Chondrocyte (in vitro differentiated cells): ENCODE measurements around the gene OR51Q1. TPM values are rescaled to one million over a fixed set of nuclear protein-coding genes. Genes with fewer than 3 reads are reported as not detected.

ENCODE experiments used
- DNase-seq: peaks from one replicate; pipeline ENCODE4 v3.0.0; 2021; ENCODE audit warnings: mixed read lengths, low spot score
- H3K27ac Mint-ChIP-seq: one replicate; pipeline ENCODE4 v1.8.0; 2021; ENCODE audit warnings: mild to moderate bottlenecking, moderate library complexity, mixed read lengths; ENCODE audit not compliant: unreplicated experiment
- H3K27me3 Mint-ChIP-seq: 2 replicates; pipeline ENCODE4 v1.8.0; 2021; ENCODE audit warnings: low read depth, mixed read lengths
- H3K36me3 Mint-ChIP-seq: 2 replicates; pipeline ENCODE4 v1.8.0; 2021; ENCODE audit warnings: low read depth, mixed read lengths
- H3K4me1 Mint-ChIP-seq: 2 replicates; pipeline ENCODE4 v1.8.0; 2021; ENCODE audit warnings: low read depth, mild to moderate bottlenecking, mixed read lengths
- H3K4me3 Mint-ChIP-seq: one replicate; pipeline ENCODE4 v1.8.0; 2021; ENCODE audit warnings: mild to moderate bottlenecking, moderate library complexity, mixed read lengths; ENCODE audit not compliant: unreplicated experiment
- H3K9me3 Mint-ChIP-seq: 2 replicates; pipeline ENCODE4 v1.8.0; 2021; ENCODE audit warnings: low read depth, mixed read lengths
- total RNA-seq: library from RNA; stranded (reverse); gene quantifications from 3 replicates; pipeline ENCODE4 v1.2.1, GENCODE V29; 2021
- TF ChIP-seq, protein P1 (sequence below): fragments of 200-600 bp; sonication (generic); IDR thresholded peaks from 2 replicates; pipeline ENCODE4 v1.5.0; 2021; ENCODE audit warnings: antibody characterized with exemption, mild to moderate bottlenecking, moderate library complexity

Gene OR51Q1
- total RNA-seq, 1 donor from 2014 or later, result not detected

DNA sequence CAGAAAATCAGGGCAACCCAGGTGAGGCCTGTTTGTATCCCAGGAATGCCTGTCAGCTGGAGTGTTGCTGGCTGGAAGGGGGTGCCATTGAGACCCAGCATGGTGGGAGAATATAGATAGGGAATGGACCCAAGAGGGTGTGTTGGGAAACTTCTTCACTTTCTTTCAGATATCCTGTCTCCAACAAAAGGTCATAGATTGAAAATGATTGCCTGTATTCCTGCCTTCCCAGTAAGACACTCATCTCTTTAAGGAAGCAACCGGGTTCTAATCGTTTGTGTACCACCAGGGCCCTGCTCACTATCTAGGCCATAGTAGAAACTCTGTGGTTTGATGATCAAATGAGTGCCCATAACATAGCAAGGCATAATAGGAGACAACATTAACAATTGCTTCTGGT is 19.5 kb downstream of the OR51Q1 start, which contains the start of gene OR51I1:
Gene OR51I1 (minus strand): TSS at position 101 of the 400 bp plus-strand sequence. CDS start 0 bp downstream, at position 101.
- H3K36me3 Mint-ChIP-seq, result no peaks in the 10 kb centered on the region
- H3K4me1 Mint-ChIP-seq, result no peaks in the 10 kb centered on the region
- no peaks in the 10 kb centered on the region for H3K9me3 Mint-ChIP-seq
- no peak within 1 kb of the TSS for H3K27ac Mint-ChIP-seq
- TF ChIP-seq, protein P1, sequence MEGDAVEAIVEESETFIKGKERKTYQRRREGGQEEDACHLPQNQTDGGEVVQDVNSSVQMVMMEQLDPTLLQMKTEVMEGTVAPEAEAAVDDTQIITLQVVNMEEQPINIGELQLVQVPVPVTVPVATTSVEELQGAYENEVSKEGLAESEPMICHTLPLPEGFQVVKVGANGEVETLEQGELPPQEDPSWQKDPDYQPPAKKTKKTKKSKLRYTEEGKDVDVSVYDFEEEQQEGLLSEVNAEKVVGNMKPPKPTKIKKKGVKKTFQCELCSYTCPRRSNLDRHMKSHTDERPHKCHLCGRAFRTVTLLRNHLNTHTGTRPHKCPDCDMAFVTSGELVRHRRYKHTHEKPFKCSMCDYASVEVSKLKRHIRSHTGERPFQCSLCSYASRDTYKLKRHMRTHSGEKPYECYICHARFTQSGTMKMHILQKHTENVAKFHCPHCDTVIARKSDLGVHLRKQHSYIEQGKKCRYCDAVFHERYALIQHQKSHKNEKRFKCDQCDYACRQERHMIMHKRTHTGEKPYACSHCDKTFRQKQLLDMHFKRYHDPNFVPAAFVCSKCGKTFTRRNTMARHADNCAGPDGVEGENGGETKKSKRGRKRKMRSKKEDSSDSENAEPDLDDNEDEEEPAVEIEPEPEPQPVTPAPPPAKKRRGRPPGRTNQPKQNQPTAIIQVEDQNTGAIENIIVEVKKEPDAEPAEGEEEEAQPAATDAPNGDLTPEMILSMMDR, result no peak
- H3K4me3 Mint-ChIP-seq, result no peak within 1 kb of the TSS
- peaks cover 35% of the 10 kb centered on the region for H3K27me3 Mint-ChIP-seq
- no peak for DNase-seq

DNA sequence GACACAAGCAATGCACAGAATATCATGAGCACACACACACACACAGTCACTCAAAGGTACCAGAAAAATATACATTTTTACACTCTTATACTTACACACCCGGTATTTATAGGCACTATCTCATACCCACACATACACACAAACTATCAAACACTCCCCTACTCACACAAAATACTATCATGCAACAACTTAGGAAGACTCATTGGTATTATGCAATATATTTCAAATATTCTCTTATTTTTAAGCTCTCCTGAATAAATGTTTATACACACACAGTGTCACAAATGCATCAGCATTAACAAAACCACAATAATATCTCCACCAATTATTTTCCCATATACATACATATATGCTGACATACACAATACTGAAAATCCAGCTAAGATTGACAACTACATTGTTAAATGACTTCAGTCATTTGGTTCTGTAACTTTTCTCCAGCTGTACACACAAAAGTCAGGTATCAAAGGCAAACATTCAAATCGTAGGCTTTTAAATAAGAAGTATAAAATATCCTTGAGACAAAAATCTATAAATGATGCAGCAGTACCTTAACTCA is 22.0 kb downstream of the OR51Q1 start:
- H3K4me3 Mint-ChIP-seq, result no peak overlapping the region
- no peak for DNase-seq
- TF ChIP-seq, protein P1, result no peak
- no peak overlapping the region for H3K27ac Mint-ChIP-seq
- H3K9me3 Mint-ChIP-seq, result no peaks in the 10 kb centered on the region
- H3K36me3 Mint-ChIP-seq, result no peaks in the 10 kb centered on the region
- peaks cover 29% of the 10 kb centered on the region for H3K27me3 Mint-ChIP-seq
- no peaks in the 10 kb centered on the region for H3K4me1 Mint-ChIP-seq

DNA sequence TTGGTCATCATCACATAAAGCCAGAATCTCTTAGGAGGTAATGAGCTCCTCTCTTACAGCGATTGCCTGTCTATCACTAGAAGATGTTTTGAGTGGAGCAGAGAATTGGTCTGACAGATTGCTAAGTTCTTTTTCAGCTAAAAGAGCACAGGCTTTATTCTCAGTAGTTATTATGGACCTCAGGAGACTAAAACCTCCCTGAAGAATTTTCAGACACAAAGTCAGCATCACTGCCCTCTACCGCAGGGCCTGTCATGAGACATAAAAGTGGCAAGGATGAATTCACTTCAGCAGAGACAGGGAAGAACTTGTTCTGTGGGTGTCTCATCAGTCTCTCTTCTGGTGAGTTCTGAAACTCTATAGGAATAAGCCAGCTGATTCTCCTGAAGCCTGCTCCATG is 27.1 kb downstream of the OR51Q1 start, which contains the start of gene OR51I2:
Gene OR51I2 (plus strand): TSS at position 301 of the 400 bp plus-strand sequence. CDS start 4,166 bp downstream, outside the sequence.
- TF ChIP-seq, protein P1, result no peak
- Mint-ChIP-seq H3K27ac (no peak within 1 kb of the TSS), H3K4me3 (no peak within 1 kb of the TSS)

DNA sequence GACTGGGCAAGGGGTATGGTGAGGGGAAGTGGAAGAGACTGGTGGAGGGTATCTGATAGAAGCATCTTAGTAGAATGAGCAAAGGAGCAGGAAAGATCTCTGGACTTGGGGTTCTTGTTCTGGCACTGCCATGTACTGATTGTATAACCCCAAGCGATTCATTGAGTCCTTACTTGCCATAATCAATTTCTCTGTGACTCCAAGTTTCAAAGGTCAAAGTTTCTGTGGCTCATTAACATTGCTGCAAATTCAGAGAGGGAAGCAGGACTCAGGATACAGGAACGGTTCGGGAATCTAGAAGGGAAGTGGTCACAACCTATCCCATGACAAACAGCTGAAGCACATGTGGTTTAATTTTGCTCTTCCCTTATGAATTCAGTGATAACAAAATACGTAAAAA is 27.5 kb downstream of the OR51Q1 start:
- Mint-ChIP-seq H3K36me3 (no peaks in the 10 kb centered on the region), H3K27me3 (peaks cover 13% of the 10 kb centered on the region), H3K9me3 (no peaks in the 10 kb centered on the region), H3K4me3 (no peak overlapping the region), H3K4me1 (no peaks in the 10 kb centered on the region), H3K27ac (no peak overlapping the region)
- no peak for DNase-seq
- TF ChIP-seq, protein P1, result no peak

More for the DNA sequence above, 27.1 kb downstream of the OR51Q1 start, which contains the start of gene OR51I2:
- H3K4me1 Mint-ChIP-seq, result no peaks in the 10 kb centered on the region
- H3K27me3 Mint-ChIP-seq, result peaks cover 14% of the 10 kb centered on the region
- no peaks in the 10 kb centered on the region for H3K9me3 Mint-ChIP-seq
- no peak for DNase-seq
- no peaks in the 10 kb centered on the region for H3K36me3 Mint-ChIP-seq

DNA sequence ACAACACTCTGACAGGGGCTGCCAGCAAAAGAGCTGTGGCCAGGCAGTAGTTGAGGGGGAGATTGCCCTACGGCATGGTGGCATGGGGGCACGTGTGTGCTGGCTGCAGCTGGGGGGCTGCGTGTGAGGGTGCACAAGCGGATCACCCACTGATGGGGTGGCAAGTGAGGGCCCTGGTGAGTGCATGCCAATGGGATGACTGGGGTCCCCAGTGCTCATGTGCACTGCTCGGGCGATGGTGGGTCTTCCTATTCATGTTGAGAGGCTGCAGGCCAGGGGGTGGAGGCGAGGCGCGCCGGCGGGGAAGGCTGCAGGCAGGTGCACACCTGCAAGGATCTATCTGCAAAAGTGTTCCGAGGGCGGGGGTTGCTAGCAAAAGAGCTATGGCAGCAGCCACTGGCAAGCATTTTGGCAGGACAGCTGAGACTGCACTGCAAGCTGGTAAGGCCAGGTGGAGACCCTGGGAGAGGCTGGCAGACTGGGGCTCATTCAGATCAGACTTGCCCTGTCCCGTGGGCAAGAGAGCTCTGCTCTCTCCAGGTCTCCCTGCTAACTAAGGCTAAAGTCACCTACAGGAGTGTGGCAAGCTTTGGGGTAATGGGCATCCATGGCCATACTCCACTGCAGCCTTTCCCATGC is 39.2 kb downstream of the OR51Q1 start:
- Mint-ChIP-seq H3K27me3 (peaks cover 10% of the 10 kb centered on the region), H3K4me3 (no peak overlapping the region), H3K4me1 (no peaks in the 10 kb centered on the region), H3K27ac (no peak overlapping the region), H3K9me3 (peaks cover 8% of the 10 kb centered on the region), H3K36me3 (no peaks in the 10 kb centered on the region)
- TF ChIP-seq, protein P1, result no peak
- DNase-seq, result no peak
